Naive thymus-derived CD4-positive, alpha-beta T cell (primary cell): ENCODE results near the gene PRSS50. TPM values are rescaled to one million over a fixed set of nuclear protein-coding genes. Genes with fewer than 3 reads are reported as not detected.
A peak's percentile ranks its signal among the peaks of the same experiment; 100 is the strongest.

Experiments used
- ATAC-seq: fragments of 150-1000 bp; cut with Tn5 transposase; 2 replicates; pipeline ENCODE4 v1.10.0; 2021; ENCODE audit warnings: mild to moderate bottlenecking, moderate library complexity
- CTCF ChIA-PET: fragments of 350-600 bp; sonication (Branson Sonifier 250); formaldehyde crosslinking; loops from one replicate; lab custom pipeline; 2021; ENCODE audit warnings: antibody characterized with exemption; lab: Charles Lee
- POLR2A ChIA-PET: fragments of 350-600 bp; sonication (Branson Sonifier 250); formaldehyde crosslinking; loops from one replicate; lab custom pipeline; 2021; ENCODE audit warnings: antibody characterized with exemption, inconsistent platforms; lab: Charles Lee
- DNase-seq, 9 donors: peaks; one replicate each; pipeline versions ENCODE4 v3.0.0 to v3.0.0-alpha.2; 2020 to 2022; ENCODE audit warnings: mixed read lengths in 1 of 9
- H3K27ac ChIP-seq: one replicate; pipeline ENCODE4 v1.7.0; 2013; ENCODE audit warnings: mild to moderate bottlenecking, low read depth, low read length, moderate library complexity
- H3K27me3 ChIP-seq, 2 donors: one replicate each; pipeline ENCODE4 v1.7.0; 2013; ENCODE audit warnings: low read length in 2 of 2, mild to moderate bottlenecking in 2 of 2, moderate library complexity in 2 of 2; ENCODE audit not compliant: control insufficient read depth in 2 of 2, insufficient read depth in 2 of 2
- H3K36me3 ChIP-seq, 3 experiments: 1 replicate in 2 of 3; 2 replicates in 1 of 3; pipeline ENCODE4 v1.7.0; 2013; ENCODE audit warnings: low read length in 3 of 3, mild to moderate bottlenecking in 3 of 3, moderate library complexity in 1 of 3; ENCODE audit not compliant: insufficient read depth in 3 of 3, control insufficient read depth in 2 of 3
- H3K4me1 ChIP-seq, 2 donors: one replicate each; pipeline ENCODE4 v1.7.0; 2013; ENCODE audit warnings: low read length in 2 of 2, mild to moderate bottlenecking in 2 of 2, moderate library complexity in 1 of 2; ENCODE audit not compliant: control insufficient read depth in 2 of 2, insufficient read depth in 2 of 2
- H3K4me3 ChIP-seq: 2 replicates; pipeline ENCODE4 v1.7.0; 2013; ENCODE audit warnings: mild to moderate bottlenecking, low read length
- H3K9me3 ChIP-seq, 3 experiments: 1 replicate in 2 of 3; 2 replicates in 1 of 3; pipeline ENCODE4 v1.7.0; 2013; ENCODE audit warnings: low read length in 3 of 3; ENCODE audit not compliant: control insufficient read depth in 2 of 3
- H3K27ac Mint-ChIP-seq, 9 donors: one replicate each; pipeline ENCODE4 v1.8.0; 2020 to 2022; ENCODE audit warnings: mixed read lengths in 9 of 9, mild to moderate bottlenecking in 8 of 9, moderate library complexity in 5 of 9, inconsistent platforms in 2 of 9
- H3K27me3 Mint-ChIP-seq, 5 donors: one replicate each; pipeline ENCODE4 v1.8.0; 2021 to 2022; ENCODE audit warnings: mixed read lengths in 5 of 5, mild to moderate bottlenecking in 1 of 5
- H3K36me3 Mint-ChIP-seq, 5 donors: one replicate each; pipeline ENCODE4 v1.8.0; 2020 to 2022; ENCODE audit warnings: mixed read lengths in 5 of 5, mild to moderate bottlenecking in 3 of 5, inconsistent platforms in 1 of 5
- H3K4me1 Mint-ChIP-seq, 7 donors: one replicate each; pipeline ENCODE4 v1.8.0; 2020 to 2022; ENCODE audit warnings: mixed read lengths in 7 of 7, mild to moderate bottlenecking in 3 of 7, inconsistent platforms in 1 of 7
- H3K4me3 Mint-ChIP-seq, 10 donors: one replicate each; pipeline ENCODE4 v1.8.0; 2020 to 2022; ENCODE audit warnings: mild to moderate bottlenecking in 10 of 10, mixed read lengths in 10 of 10, moderate library complexity in 6 of 10, inconsistent platforms in 2 of 10
- H3K9me3 Mint-ChIP-seq, 11 donors: one replicate each; pipeline ENCODE4 v1.8.0; 2020 to 2022; ENCODE audit warnings: mixed read lengths in 11 of 11, mild to moderate bottlenecking in 4 of 11, inconsistent platforms in 1 of 11, moderate library complexity in 1 of 11
- intact Hi-C, 2 donors: fragments of 100-400 bp; cut with micrococcal nuclease; formaldehyde crosslinking; loops; one replicate each; pipeline ENCODE4 v1.15.1; 2023
- polyA plus RNA-seq, 2 donors: library from polyadenylated mRNA; unstranded; fragments of 300-500 nt; fragmentation: Illumina TruSeq; gene quantifications; one replicate each; pipeline ENCODE4 v1.2.3, GENCODE V29; 2021
- total RNA-seq, 6 experiments: library from RNA in 5 of 6; stranded (reverse) in 5 of 6; gene quantifications; 1 replicate in 5 of 6; 2 replicates in 1 of 6; pipeline ENCODE4 v1.2.3 and lab custom pipeline; 2021 to 2026

PRSS50 gene
- total and polyA plus RNA-seq, 7 experiments from 2014 or later = 0.11 TPM; not detected in 6

GRCh38 chr3:46674031-46674845, 43.4 kb downstream of the PRSS50 start:
- no peak for DNase-seq
- H3K9me3 Mint-ChIP-seq = no peaks in the 10 kb centered on the region
- ChIA-PET POLR2A (no interaction called here), CTCF (interaction anchor here (0.6 kb wide), 1 partner anchor 22 kb away, joined by 6 read pairs; no protein-coding TSS in a partner anchor)
- no peak overlapping the region for H3K27ac ChIP-seq
- no peaks in the 10 kb centered on the region for H3K27me3 ChIP-seq
- intact Hi-C loops = no loop called here
- H3K4me3 Mint-ChIP-seq = no peak overlapping the region
- H3K9me3 ChIP-seq = no peaks in the 10 kb centered on the region
- H3K4me1 Mint-ChIP-seq = no peaks in the 10 kb centered on the region
- H3K36me3 Mint-ChIP-seq = peaks cover 0 to 36% (median 5%) of the 10 kb centered on the region in 5 donors
- no peaks in the 10 kb centered on the region for H3K4me1 ChIP-seq
- peaks cover 0 to 3% (median 0%) of the 10 kb centered on the region in 5 donors for H3K27me3 Mint-ChIP-seq
- no peak for ATAC-seq
- no peak overlapping the region for H3K4me3 ChIP-seq
- peaks cover 0 to 71% (median 3%) of the 10 kb centered on the region in 3 experiments for H3K36me3 ChIP-seq
- H3K27ac Mint-ChIP-seq = no peak overlapping the region

- POLR2A ChIA-PET = no interaction called here
- Histone ChIP-seq H3K27ac (no peak overlapping the region), H3K9me3 (no peaks in the 10 kb centered on the region), H3K27me3 (no peaks in the 10 kb centered on the region), H3K4me3 (no peak overlapping the region), H3K4me1 (no peaks in the 10 kb centered on the region), H3K36me3 (peaks cover 0 to 63% (median 3%) of the 10 kb centered on the region in 3 experiments)
- peaks cover 0 to 36% (median 5%) of the 10 kb centered on the region in 5 donors for H3K36me3 Mint-ChIP-seq
- CTCF ChIA-PET = interaction anchor here (0.6 kb wide), 1 partner anchor 29 kb away, joined by 3 read pairs; no protein-coding TSS in a partner anchor
- intact Hi-C loops = no loop called here
- DNase-seq (no peak), ATAC-seq (no peak)
- no peak overlapping the region for H3K4me3 Mint-ChIP-seq
- H3K27me3 Mint-ChIP-seq = peaks cover 0 to 3% (median 0%) of the 10 kb centered on the region in 5 donors
- peak overlapping the region in 5 of 9 donors; percentile 28 to 78 (median 58) for H3K27ac Mint-ChIP-seq
- H3K9me3 Mint-ChIP-seq = no peaks in the 10 kb centered on the region
- no peaks in the 10 kb centered on the region for H3K4me1 Mint-ChIP-seq
These were observed 44.3 kb downstream of the PRSS50 start for GRCh38 chr3:46673151-46674030.

GRCh38 chr3:46672349-46672695, 45.3 kb downstream of the PRSS50 start:
- peaks cover 0 to 33% (median 5%) of the 10 kb centered on the region in 5 donors for H3K36me3 Mint-ChIP-seq
- H3K27me3 Mint-ChIP-seq = peaks cover 0 to 3% (median 0%) of the 10 kb centered on the region in 5 donors
- DNase-seq (peak in 1 of 9 donors; percentile 12), ATAC-seq (no peak)
- Histone ChIP-seq H3K4me1 (no peaks in the 10 kb centered on the region), H3K36me3 (peaks cover 0 to 53% (median 3%) of the 10 kb centered on the region in 3 experiments), H3K27me3 (no peaks in the 10 kb centered on the region), H3K9me3 (no peaks in the 10 kb centered on the region), H3K27ac (no peak overlapping the region), H3K4me3 (no peak overlapping the region)
- ChIA-PET CTCF (interaction anchor here (0.5 to 0.9 kb wide), 3 partner anchors 9 to 30 kb away, joined by 3 read pairs; no protein-coding TSS in a partner anchor), POLR2A (no interaction called here)
- peak overlapping the region in 1 of 9 donors; percentile 38 for H3K27ac Mint-ChIP-seq
- intact Hi-C loops = no loop called here
- H3K4me3 Mint-ChIP-seq = no peak overlapping the region
- no peaks in the 10 kb centered on the region for H3K9me3 Mint-ChIP-seq
- no peaks in the 10 kb centered on the region for H3K4me1 Mint-ChIP-seq

GRCh38 chr3:46671541-46672348, 45.9 kb downstream of the PRSS50 start:
- Histone ChIP-seq H3K27ac (no peak overlapping the region), H3K4me1 (no peaks in the 10 kb centered on the region), H3K9me3 (no peaks in the 10 kb centered on the region), H3K27me3 (no peaks in the 10 kb centered on the region), H3K36me3 (peaks cover 0 to 49% (median 3%) of the 10 kb centered on the region in 3 experiments), H3K4me3 (no peak overlapping the region)
- ChIA-PET CTCF (interaction anchor here (0.9 kb wide), 1 partner anchor 9 kb away, joined by 3 read pairs; no protein-coding TSS in a partner anchor), POLR2A (no interaction called here)
- ATAC-seq = no peak
- no peaks in the 10 kb centered on the region for H3K4me1 Mint-ChIP-seq
- no peak overlapping the region for H3K4me3 Mint-ChIP-seq
- peaks cover 0 to 3% (median 0%) of the 10 kb centered on the region in 5 donors for H3K27me3 Mint-ChIP-seq
- peaks cover 0 to 30% (median 5%) of the 10 kb centered on the region in 5 donors for H3K36me3 Mint-ChIP-seq
- no peaks in the 10 kb centered on the region for H3K9me3 Mint-ChIP-seq
- intact Hi-C loops = no loop called here
- peak in 1 of 9 donors; percentile 13 for DNase-seq
- peak overlapping the region in 4 of 9 donors; percentile 38 to 73 (median 55) for H3K27ac Mint-ChIP-seq

GRCh38 chr3:46670891-46671427, 46.7 kb downstream of the PRSS50 start:
- no peaks in the 10 kb centered on the region for H3K9me3 Mint-ChIP-seq
- peak overlapping the region in 5 of 9 donors; percentile 38 to 73 (median 51) for H3K27ac Mint-ChIP-seq
- ChIA-PET CTCF (no interaction called here), POLR2A (no interaction called here)
- peaks cover 0 to 27% (median 5%) of the 10 kb centered on the region in 5 donors for H3K36me3 Mint-ChIP-seq
- ATAC-seq (no peak), DNase-seq (no peak)
- no peaks in the 10 kb centered on the region for H3K27me3 ChIP-seq
- H3K4me3 ChIP-seq = no peak overlapping the region
- H3K27ac ChIP-seq = no peak overlapping the region
- no peak overlapping the region for H3K4me3 Mint-ChIP-seq
- H3K9me3 ChIP-seq = no peaks in the 10 kb centered on the region
- H3K4me1 Mint-ChIP-seq = no peaks in the 10 kb centered on the region
- peaks cover 0 to 3% (median 0%) of the 10 kb centered on the region in 5 donors for H3K27me3 Mint-ChIP-seq
- peaks cover 0 to 46% (median 3%) of the 10 kb centered on the region in 3 experiments for H3K36me3 ChIP-seq
- intact Hi-C loops = no loop called here
- no peaks in the 10 kb centered on the region for H3K4me1 ChIP-seq
